CD14-positive monocyte (primary cell): ENCODE measurements around the gene HERC2. TPM values are rescaled to one million over a fixed set of nuclear protein-coding genes. Genes with fewer than 3 reads are reported as not detected.
"Not testable (repeated sequence)": the region's sequence is repeated elsewhere in the genome, so short reads cannot be mapped to it uniquely, and the experiment has no call there.

ENCODE experiments used
- DNase-seq, 3 donors: peaks; one replicate each; pipeline ENCODE4 v3.0.0-alpha.2; 2011 to 2022
- H2AFZ ChIP-seq: 2 replicates; pipeline ENCODE4 v1.6.0; 2012; ENCODE audit warnings: mild to moderate bottlenecking, low read depth, low read length, inconsistent platforms; ENCODE audit not compliant: insufficient read depth, poor library complexity, severe bottlenecking
- H3K27ac ChIP-seq, 2 donors: 1 replicate in 1 of 2; 2 replicates in 1 of 2; pipeline ENCODE4 v1.5.1; 2012 to 2013; ENCODE audit warnings: low read length in 2 of 2, control low read depth in 1 of 2, inconsistent platforms in 1 of 2, low read depth in 1 of 2, mild to moderate bottlenecking in 1 of 2
- H3K27me3 ChIP-seq, 2 donors: one replicate each; pipeline versions ENCODE4 v1.6.0 to v1.6.1; 2011 to 2013; ENCODE audit warnings: low read length in 2 of 2; ENCODE audit not compliant: control insufficient read depth in 2 of 2, insufficient read depth in 2 of 2
- H3K36me3 ChIP-seq, 2 donors: replicated peaks in 1 of 2; 1 replicate in 1 of 2; 2 replicates in 1 of 2; pipeline versions ENCODE4 v1.5.1 to v1.6.1; 2012 to 2013; ENCODE audit warnings: low read length in 2 of 2, control low read depth in 1 of 2, inconsistent platforms in 1 of 2, mild to moderate bottlenecking in 1 of 2; ENCODE audit not compliant: insufficient read depth in 2 of 2, control insufficient read depth in 1 of 2
- H3K4me1 ChIP-seq, 2 donors: 1 replicate in 1 of 2; 2 replicates in 1 of 2; pipeline versions ENCODE4 v1.5.1 to v1.6.1; 2012 to 2013; ENCODE audit warnings: low read length in 2 of 2, control low read depth in 1 of 2, inconsistent platforms in 1 of 2, mild to moderate bottlenecking in 1 of 2, moderate library complexity in 1 of 2; ENCODE audit not compliant: insufficient read depth in 2 of 2, control insufficient read depth in 1 of 2
- H3K4me2 ChIP-seq: replicated peaks from 2 replicates; pipeline ENCODE3; 2012; ENCODE audit warnings: low read length, moderate library complexity, mild to moderate bottlenecking; ENCODE audit not compliant: poor library complexity, severe bottlenecking; ENCODE audit errors: extremely low read depth
- H3K4me3 ChIP-seq, 3 experiments: fragments of 200-600 bp in 1 of 3; sonication (generic) in 1 of 3; replicated peaks in 1 of 3; 1 replicate in 2 of 3; 2 replicates in 1 of 3; pipeline ENCODE4 v1.5.1; 2011 to 2013; ENCODE audit warnings: low read length in 3 of 3, mild to moderate bottlenecking in 3 of 3, control low read depth in 2 of 3, low read depth in 2 of 3, inconsistent platforms in 1 of 3, moderate library complexity in 1 of 3
- H3K79me2 ChIP-seq: 2 replicates; pipeline ENCODE4 v1.6.0; 2012; ENCODE audit warnings: mild to moderate bottlenecking, control low read depth, inconsistent platforms, low read length, moderate library complexity; ENCODE audit not compliant: insufficient read depth
- H3K9ac ChIP-seq: 2 replicates; pipeline ENCODE4 v1.6.0; 2017; ENCODE audit warnings: low read length, mild to moderate bottlenecking; ENCODE audit not compliant: insufficient read depth, poor library complexity, severe bottlenecking
- H3K9me3 ChIP-seq, 2 donors: replicated peaks in 1 of 2; 1 replicate in 1 of 2; 2 replicates in 1 of 2; pipeline versions ENCODE4 v1.5.1 to v1.6.1; 2012 to 2013; ENCODE audit warnings: low read length in 2 of 2, control low read depth in 1 of 2; ENCODE audit not compliant: control insufficient read depth in 1 of 2, insufficient read depth in 1 of 2
- H4K20me1 ChIP-seq: 2 replicates; pipeline ENCODE4 v1.6.0; 2012; ENCODE audit warnings: mild to moderate bottlenecking, low read length, control low read depth, moderate library complexity; ENCODE audit not compliant: insufficient read depth
- H3K27ac Mint-ChIP-seq, 7 donors: one replicate each; pipeline ENCODE4 v1.8.0; 2020; ENCODE audit warnings: mild to moderate bottlenecking in 7 of 7, mixed read lengths in 7 of 7, moderate library complexity in 6 of 7, inconsistent platforms in 2 of 7
- H3K27me3 Mint-ChIP-seq, 3 donors: one replicate each; pipeline ENCODE4 v1.8.0; 2021 to 2022; ENCODE audit warnings: low read depth in 3 of 3, mild to moderate bottlenecking in 3 of 3, mixed read lengths in 3 of 3, moderate library complexity in 3 of 3, inconsistent platforms in 1 of 3
- H3K36me3 Mint-ChIP-seq, 2 donors: one replicate each; pipeline ENCODE4 v1.8.0; 2020; ENCODE audit warnings: mixed read lengths in 2 of 2, inconsistent platforms in 1 of 2, mild to moderate bottlenecking in 1 of 2
- H3K4me1 Mint-ChIP-seq: one replicate; pipeline ENCODE4 v1.8.0; 2020; ENCODE audit warnings: mild to moderate bottlenecking, mixed read lengths
- H3K4me3 Mint-ChIP-seq, 2 donors: one replicate each; pipeline ENCODE4 v1.8.0; 2020; ENCODE audit warnings: mild to moderate bottlenecking in 2 of 2, mixed read lengths in 2 of 2, moderate library complexity in 1 of 2
- H3K9me3 Mint-ChIP-seq, 7 donors: one replicate each; pipeline ENCODE4 v1.8.0; 2020 to 2022; ENCODE audit warnings: mixed read lengths in 7 of 7, mild to moderate bottlenecking in 6 of 7, moderate library complexity in 6 of 7, inconsistent platforms in 2 of 7
- WGBS: methylation state at CpG from one replicate; pipeline ENCODE4 v1.1.5; 2013; ENCODE audit warnings: missing lambda C conversion rate; ENCODE audit not compliant: insufficient coverage; 5-methylcytosine and 5-hydroxymethylcytosine counted together
- intact Hi-C, 2 donors: fragments of 100-400 bp; cut with micrococcal nuclease; formaldehyde crosslinking; loops; one replicate each; pipeline versions ENCODE4 v1.15.0 to v1.15.1; 2023
- polyA plus RNA-seq, 3 donors: library from polyadenylated mRNA; depleted of rRNA in 1 of 3; unstranded in 2 of 3; stranded (reverse) in 1 of 3; fragments of 300-500 nt in 2 of 3; fragments of >200 nt in 1 of 3; fragmentation: Illumina TruSeq in 2 of 3; gene quantifications; 1 replicate in 2 of 3; 2 replicates in 1 of 3; pipeline ENCODE4 v1.2.3, GENCODE V29; 2012 to 2021

HERC2 gene
- polyA plus RNA-seq, 3 donors, result 3.1 to 9.0 (median 4.7) TPM

DNA sequence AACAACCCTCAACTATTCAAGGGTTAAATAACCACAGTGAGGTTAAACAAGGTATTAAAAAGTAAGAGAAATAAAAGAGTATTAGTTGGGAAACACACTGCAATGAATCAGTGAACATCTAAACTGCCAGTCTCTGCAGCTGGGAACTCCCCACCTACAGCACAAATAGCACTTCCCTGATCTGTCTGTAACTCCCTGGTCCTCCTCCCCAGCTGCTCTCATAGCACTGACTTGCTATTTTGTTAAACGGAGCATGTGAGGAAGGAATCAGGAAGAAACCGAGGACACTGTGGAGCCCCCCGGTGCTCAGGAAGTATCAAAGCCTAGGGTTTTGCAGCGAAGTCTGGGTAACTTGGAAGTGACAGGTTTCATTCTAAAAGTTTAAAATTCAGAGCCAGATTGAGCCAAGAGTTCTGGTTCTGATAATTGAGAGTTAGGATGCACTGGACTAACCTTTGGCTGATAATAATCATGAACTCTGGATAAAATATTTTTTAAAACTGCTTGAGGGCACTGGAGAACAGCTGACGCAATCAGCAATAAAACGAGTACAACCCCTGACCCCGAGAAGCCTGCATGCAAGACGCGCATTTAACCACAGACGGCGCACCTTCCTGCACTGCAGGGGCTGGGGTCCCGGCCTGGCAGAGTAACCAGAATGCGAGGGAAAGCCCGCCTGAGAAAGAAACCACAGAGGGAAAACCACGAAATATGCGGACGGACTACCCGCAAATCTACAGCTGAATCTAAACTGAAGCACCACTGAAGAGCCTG lies 118.7 kb downstream of the HERC2 start:
- Mint-ChIP-seq H3K36me3 (peaks cover 40 to 46% of the 10 kb centered on the region in 2 donors), H3K27ac (peak overlapping the region in 1 of 7 donors; percentile 16)
- H2AFZ ChIP-seq, H3K9me3 ChIP-seq, H3K4me3 ChIP-seq, H3K9ac ChIP-seq, H3K27ac ChIP-seq, intact Hi-C loops, H3K4me2 ChIP-seq, H3K27me3 ChIP-seq, H3K4me1 ChIP-seq, H3K27me3 Mint-ChIP-seq, H4K20me1 ChIP-seq, H3K4me1 Mint-ChIP-seq, DNase-seq, H3K79me2 ChIP-seq, H3K4me3 Mint-ChIP-seq, H3K9me3 Mint-ChIP-seq: not testable (repeated sequence)
- 1% methylated on average over 7 of the region's 18 CpGs for WGBS
- peaks cover 2 to 20% of the 10 kb centered on the region in 2 donors for H3K36me3 ChIP-seq

DNA sequence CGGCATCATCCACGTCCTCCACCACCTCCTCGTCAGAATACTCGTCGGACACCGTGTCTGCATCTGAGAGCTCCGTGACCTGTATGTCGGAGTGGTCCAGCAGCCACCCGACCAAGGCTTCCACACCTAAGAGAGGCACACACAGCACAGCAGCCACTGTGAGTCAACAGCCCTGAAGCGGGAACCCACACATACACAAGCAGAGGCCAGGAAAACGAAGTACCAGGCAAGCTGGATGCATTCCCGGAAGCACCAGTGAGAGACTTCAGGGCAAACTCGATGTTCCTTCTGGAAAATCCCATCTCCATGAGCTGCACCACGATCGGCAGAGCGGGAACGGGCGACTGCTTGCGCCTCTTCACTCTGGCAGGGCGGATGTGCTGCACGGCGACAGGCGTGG lies 119.9 kb downstream of the HERC2 start:
- H3K4me3 ChIP-seq, H3K27ac ChIP-seq, H3K27me3 Mint-ChIP-seq, intact Hi-C loops, H3K9ac ChIP-seq, H3K27me3 ChIP-seq, H3K4me1 ChIP-seq, H3K9me3 ChIP-seq, H2AFZ ChIP-seq, H4K20me1 ChIP-seq, H3K9me3 Mint-ChIP-seq, H3K4me2 ChIP-seq, DNase-seq, H3K79me2 ChIP-seq, H3K4me1 Mint-ChIP-seq, H3K4me3 Mint-ChIP-seq: not testable (repeated sequence)
- Mint-ChIP-seq H3K36me3 (peaks cover 43 to 54% of the 10 kb centered on the region in 2 donors), H3K27ac (peak overlapping the region in 1 of 7 donors; percentile 46)
- no CpG with 5 or more reads among the region's 23 CpGs for WGBS
- peaks cover 3 to 25% of the 10 kb centered on the region in 2 donors for H3K36me3 ChIP-seq

DNA sequence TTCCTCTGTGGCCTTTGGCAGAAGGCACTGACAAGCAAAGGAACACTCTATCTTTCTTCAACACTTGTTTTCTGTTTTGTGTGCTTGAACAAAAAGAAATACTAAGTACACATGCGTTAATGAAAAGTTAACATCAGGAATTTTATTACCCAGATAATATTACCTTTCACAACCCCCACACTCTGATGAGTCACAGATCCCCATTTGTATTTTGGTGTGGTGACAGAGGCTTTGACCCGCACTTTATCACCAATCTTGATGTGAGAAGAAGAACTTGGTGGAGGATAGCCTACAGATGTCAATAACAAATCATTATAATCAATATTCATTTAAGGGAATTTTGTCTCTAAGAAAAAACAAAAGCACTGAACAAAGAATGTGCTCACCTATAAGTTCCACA lies 123.8 kb downstream of the HERC2 start:
- H3K27ac Mint-ChIP-seq, H3K27me3 Mint-ChIP-seq, H3K4me3 Mint-ChIP-seq, H3K27me3 ChIP-seq, H3K9me3 Mint-ChIP-seq, H3K4me2 ChIP-seq, H3K9me3 ChIP-seq, H3K9ac ChIP-seq, H3K4me3 ChIP-seq, H3K4me1 Mint-ChIP-seq, H4K20me1 ChIP-seq, H3K4me1 ChIP-seq, DNase-seq, H3K27ac ChIP-seq, intact Hi-C loops, H3K79me2 ChIP-seq, H2AFZ ChIP-seq: not testable (repeated sequence)
- peaks cover 44 to 52% of the 10 kb centered on the region in 2 donors for H3K36me3 Mint-ChIP-seq
- WGBS, result no CpG with 5 or more reads among the region's 2 CpGs
- peaks cover 3 to 23% of the 10 kb centered on the region in 2 donors for H3K36me3 ChIP-seq

- not testable (repeated sequence) for H3K9ac ChIP-seq
Observed at GRCh38 chr15:28197694-28198093, 124.3 kb downstream of the HERC2 start.

More at GRCh38 chr15:28197694-28198093, 124.3 kb downstream of the HERC2 start:
- 100% methylated on average over 1 of the region's 4 CpGs for WGBS
- H3K4me2 ChIP-seq, H3K27me3 Mint-ChIP-seq, H3K4me3 Mint-ChIP-seq, H3K27ac Mint-ChIP-seq, DNase-seq, H3K4me1 Mint-ChIP-seq, H3K4me1 ChIP-seq, H2AFZ ChIP-seq, H4K20me1 ChIP-seq, intact Hi-C loops, H3K27me3 ChIP-seq, H3K79me2 ChIP-seq, H3K4me3 ChIP-seq, H3K27ac ChIP-seq, H3K9me3 ChIP-seq, H3K9me3 Mint-ChIP-seq: not testable (repeated sequence)
- peaks cover 3 to 23% of the 10 kb centered on the region in 2 donors for H3K36me3 ChIP-seq
- H3K36me3 Mint-ChIP-seq, result peaks cover 44 to 56% of the 10 kb centered on the region in 2 donors
